ENCODE results near the gene HK1.
"Not testable (repeated sequence)": the region's sequence is repeated elsewhere in the genome, so short reads cannot be mapped to it uniquely, and the experiment has no call there.

Gene HK1

DNA sequence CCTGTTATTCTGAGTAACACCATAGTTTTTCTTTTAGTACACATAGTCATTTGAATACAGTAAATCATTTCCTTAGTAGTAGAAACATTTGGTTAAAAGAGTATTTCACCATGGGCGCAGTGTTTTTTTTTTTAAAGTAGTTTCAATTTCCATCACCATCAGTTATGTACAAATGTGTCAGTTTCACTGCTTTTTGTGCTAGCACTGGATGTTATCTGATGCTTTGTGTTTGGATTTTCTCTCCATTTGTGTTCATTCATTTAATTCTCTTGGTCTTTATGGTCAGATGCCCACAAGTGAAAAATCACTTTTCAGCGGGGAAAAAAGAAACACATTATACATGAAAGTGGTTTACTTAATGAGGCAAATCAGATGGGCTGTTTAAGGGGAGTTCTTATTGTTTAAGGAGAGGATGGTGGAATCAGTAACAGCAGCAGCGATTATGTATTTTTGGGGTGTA lies 16.0 kb upstream of the HK1 start:
- no peak overlapping the region for H3K9ac ChIP-seq (ENCODE audit: low read length)
- no peaks in the 10 kb centered on the region for H3K36me3 ChIP-seq (ENCODE audit: control insufficient read depth, insufficient read depth, low read length)
- no peaks in the 10 kb centered on the region for H3K27me3 ChIP-seq (ENCODE audit: control insufficient read depth, insufficient read depth, low read length)
- no peak overlapping the region for H3K27ac ChIP-seq (ENCODE audit: low read depth, low read length)
- H3K4me1 ChIP-seq (ENCODE audit: control insufficient read depth, insufficient read depth, low read length), result peaks cover 4% of the 10 kb centered on the region
- no peak overlapping the region for H3K4me3 ChIP-seq (ENCODE audit: low read length)

DNA sequence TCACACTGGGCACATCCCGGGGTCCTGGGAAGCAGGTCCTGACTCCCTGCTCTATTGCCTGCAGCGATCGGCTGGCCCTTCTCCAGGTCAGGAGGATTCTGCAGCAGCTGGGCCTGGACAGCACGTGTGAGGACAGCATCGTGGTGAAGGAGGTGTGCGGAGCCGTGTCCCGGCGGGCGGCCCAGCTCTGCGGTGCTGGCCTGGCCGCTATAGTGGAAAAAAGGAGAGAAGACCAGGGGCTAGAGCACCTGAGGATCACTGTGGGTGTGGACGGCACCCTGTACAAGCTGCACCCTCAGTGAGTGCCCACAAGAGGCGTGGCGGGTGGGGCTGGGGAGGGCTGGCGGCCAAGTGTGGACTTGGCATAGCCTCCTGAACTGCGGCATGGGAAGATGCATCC lies 12.8 kb upstream of the HK1 start:
- H3K27ac ChIP-seq (ENCODE audit: low read depth, low read length), result no peak overlapping the region
- no peaks in the 10 kb centered on the region for H3K4me1 ChIP-seq (ENCODE audit: control insufficient read depth, insufficient read depth, low read length)
- H3K9ac ChIP-seq (ENCODE audit: low read length), result no peak overlapping the region
- no peaks in the 10 kb centered on the region for H3K36me3 ChIP-seq (ENCODE audit: control insufficient read depth, insufficient read depth, low read length)
- no peaks in the 10 kb centered on the region for H3K27me3 ChIP-seq (ENCODE audit: control insufficient read depth, insufficient read depth, low read length)
- H3K4me3 ChIP-seq (ENCODE audit: low read length), result no peak overlapping the region

DNA sequence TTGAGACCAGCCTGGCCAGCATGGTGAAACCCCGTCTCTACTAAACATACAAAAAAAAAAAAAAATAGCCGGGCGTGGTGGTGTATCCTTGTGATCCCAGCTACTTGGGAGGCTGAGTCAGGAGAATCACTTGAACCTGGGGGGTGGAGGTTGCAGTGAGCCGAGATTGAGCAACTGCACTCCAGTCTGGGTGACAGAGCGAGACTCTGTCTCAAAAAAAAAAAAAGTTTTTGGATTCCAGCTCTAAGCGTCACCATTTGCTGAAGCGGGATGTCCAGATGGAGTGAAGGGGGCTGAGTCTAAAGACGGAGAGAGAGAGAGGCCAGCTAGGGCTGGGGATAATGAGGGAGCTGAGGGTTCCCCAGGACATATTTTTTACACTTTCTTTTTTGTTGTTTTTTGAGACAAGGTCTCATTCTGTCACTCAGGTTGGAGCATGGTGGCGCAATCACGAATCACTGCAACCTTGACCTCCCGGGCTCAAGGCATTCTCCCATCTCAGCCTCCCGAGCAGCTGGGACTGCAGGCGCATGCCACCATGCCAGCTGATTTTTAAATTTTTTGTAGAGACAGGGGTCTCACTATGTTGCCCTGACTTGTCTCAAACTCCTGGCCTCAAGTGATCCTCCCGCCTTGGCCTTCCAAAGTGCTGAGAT lies 9.4 kb upstream of the HK1 start:
- Histone ChIP-seq H3K36me3 (ENCODE audit: control insufficient read depth, insufficient read depth, low read length) (no peaks in the 10 kb centered on the region), H3K4me3 (ENCODE audit: low read length) (no peak overlapping the region), H3K27ac (ENCODE audit: low read depth, low read length) (no peak overlapping the region), H3K4me1 (ENCODE audit: control insufficient read depth, insufficient read depth, low read length) (no peaks in the 10 kb centered on the region), H3K27me3 (ENCODE audit: control insufficient read depth, insufficient read depth, low read length) (no peaks in the 10 kb centered on the region), H3K9ac (ENCODE audit: low read length) (no peak overlapping the region)

DNA sequence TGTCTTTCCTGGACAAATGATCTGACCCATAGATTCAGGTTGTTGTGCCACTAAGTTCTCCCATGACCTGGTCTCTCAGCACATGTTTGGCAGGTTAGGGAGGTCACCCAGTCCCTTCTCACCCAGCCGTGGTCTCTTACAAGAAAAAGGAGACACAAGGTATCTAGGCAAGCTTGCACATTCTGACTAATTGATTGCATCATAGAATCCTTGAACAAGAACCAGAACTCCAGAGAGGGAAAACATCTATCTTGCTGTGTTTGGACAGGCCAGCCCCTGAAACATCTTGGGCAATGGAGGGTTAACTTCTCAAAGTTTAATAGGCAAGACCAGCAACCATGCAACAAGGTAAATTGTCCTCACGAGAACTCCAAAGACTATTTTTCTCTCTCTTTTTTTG lies 8.5 kb upstream of the HK1 start:
- Histone ChIP-seq H3K36me3 (ENCODE audit: control insufficient read depth, insufficient read depth, low read length) (no peaks in the 10 kb centered on the region), H3K4me1 (ENCODE audit: control insufficient read depth, insufficient read depth, low read length) (no peaks in the 10 kb centered on the region), H3K9ac (ENCODE audit: low read length) (no peak overlapping the region), H3K27ac (ENCODE audit: low read depth, low read length) (no peak overlapping the region), H3K4me3 (ENCODE audit: low read length) (no peak overlapping the region), H3K27me3 (ENCODE audit: control insufficient read depth, insufficient read depth, low read length) (no peaks in the 10 kb centered on the region)

DNA sequence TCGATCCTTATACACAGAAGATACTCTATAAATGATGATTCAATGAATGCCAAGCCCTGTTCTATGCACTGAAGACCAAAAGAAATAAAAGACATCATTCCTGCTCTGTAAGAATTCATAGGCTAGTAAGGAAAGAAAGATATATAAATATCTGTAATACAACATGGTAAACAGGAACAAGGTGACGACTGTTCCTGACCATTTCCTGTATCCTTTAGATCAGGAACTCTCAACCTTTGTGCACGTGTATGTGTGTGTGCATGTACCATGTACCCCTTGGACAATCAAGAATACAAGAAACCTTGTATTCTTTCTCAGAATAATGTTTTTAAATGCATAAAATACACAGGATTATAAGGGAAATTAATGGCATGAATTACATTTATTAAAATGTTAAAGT lies 7.3 kb upstream of the HK1 start:
- no peak overlapping the region for H3K9ac ChIP-seq (ENCODE audit: low read length)
- no peak overlapping the region for H3K27ac ChIP-seq (ENCODE audit: low read depth, low read length)
- H3K27me3 ChIP-seq (ENCODE audit: control insufficient read depth, insufficient read depth, low read length), result no peaks in the 10 kb centered on the region
- H3K4me3 ChIP-seq (ENCODE audit: low read length), result no peak overlapping the region
- no peaks in the 10 kb centered on the region for H3K4me1 ChIP-seq (ENCODE audit: control insufficient read depth, insufficient read depth, low read length)
- no peaks in the 10 kb centered on the region for H3K36me3 ChIP-seq (ENCODE audit: control insufficient read depth, insufficient read depth, low read length)

DNA sequence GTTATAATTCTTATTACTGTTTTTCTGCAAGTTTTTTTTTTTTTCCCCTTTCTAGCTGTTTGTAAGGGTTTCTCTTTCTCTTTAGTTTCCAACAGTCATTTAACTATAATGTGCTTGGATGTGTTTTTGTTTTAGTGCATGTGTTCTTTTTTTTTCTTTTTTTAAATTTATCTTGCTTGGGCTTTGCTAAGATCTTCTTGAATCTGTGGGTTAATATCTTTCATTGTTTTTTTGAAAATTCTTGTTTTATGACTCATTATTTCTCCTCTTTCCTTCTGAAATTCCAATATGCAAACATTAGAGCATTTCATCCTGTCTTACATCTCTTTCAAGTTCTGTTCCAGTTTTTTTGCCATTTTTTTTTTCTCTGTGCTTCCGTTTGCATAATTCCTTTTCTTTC lies 5.7 kb upstream of the HK1 start:
- Histone ChIP-seq H3K9ac (ENCODE audit: low read length) (no peak overlapping the region), H3K27ac (ENCODE audit: low read depth, low read length) (no peak overlapping the region), H3K4me1 (ENCODE audit: control insufficient read depth, insufficient read depth, low read length) (no peaks in the 10 kb centered on the region), H3K36me3 (ENCODE audit: control insufficient read depth, insufficient read depth, low read length) (no peaks in the 10 kb centered on the region), H3K27me3 (ENCODE audit: control insufficient read depth, insufficient read depth, low read length) (no peaks in the 10 kb centered on the region), H3K4me3 (ENCODE audit: low read length) (no peak overlapping the region)

DNA sequence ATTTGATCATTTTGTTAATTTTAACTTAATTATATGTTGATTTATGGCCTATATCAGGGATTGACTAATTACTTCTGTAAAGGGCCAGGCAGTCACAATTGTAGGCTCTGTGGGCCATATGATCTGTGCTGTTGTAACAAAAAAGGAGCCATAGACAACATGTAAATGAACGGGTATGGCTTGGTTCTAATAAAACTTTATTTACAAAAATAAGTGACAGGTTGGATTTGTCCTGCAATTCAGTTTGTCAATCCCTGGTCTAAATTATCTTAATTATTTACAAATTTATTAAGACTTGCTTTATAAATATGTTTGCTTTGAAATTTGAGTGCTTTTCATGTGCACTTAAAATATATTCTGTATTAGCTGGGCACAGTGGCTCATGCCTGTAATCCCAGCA lies 2.9 kb upstream of the HK1 start:
- H3K27me3 ChIP-seq (ENCODE audit: control insufficient read depth, insufficient read depth, low read length), result no peaks in the 10 kb centered on the region
- H3K36me3 ChIP-seq (ENCODE audit: control insufficient read depth, insufficient read depth, low read length), result no peaks in the 10 kb centered on the region
- no peak overlapping the region for H3K9ac ChIP-seq (ENCODE audit: low read length)
- no peak overlapping the region for H3K27ac ChIP-seq (ENCODE audit: low read depth, low read length)
- H3K4me3 ChIP-seq (ENCODE audit: low read length), result no peak overlapping the region
- no peaks in the 10 kb centered on the region for H3K4me1 ChIP-seq (ENCODE audit: control insufficient read depth, insufficient read depth, low read length)

DNA sequence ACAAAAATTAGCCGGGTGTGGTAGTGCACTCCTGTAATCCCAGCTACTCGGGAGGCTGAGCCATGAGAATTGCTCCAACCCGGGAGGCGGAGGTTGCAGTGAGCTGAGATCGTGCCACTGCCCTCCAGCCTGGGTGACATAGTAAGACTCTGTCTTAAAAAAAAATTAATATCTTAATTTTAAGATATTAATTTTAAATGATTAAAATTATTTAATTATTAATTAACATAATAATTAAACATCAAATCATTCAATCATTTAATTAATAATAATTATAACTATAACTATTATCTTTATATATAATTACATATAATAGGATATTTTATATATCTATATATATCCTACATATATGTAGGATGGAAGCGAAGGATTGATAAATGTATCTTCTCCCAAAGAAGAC lies 1.8 kb upstream of the HK1 start:
- H3K36me3 ChIP-seq (ENCODE audit: control insufficient read depth, insufficient read depth, low read length), result no peaks in the 10 kb centered on the region
- H3K9ac ChIP-seq (ENCODE audit: low read length), result no peak overlapping the region
- H3K4me3 ChIP-seq (ENCODE audit: low read length), result no peak overlapping the region
- no peak overlapping the region for H3K27ac ChIP-seq (ENCODE audit: low read depth, low read length)
- H3K27me3 ChIP-seq (ENCODE audit: control insufficient read depth, insufficient read depth, low read length), result no peaks in the 10 kb centered on the region
- no peaks in the 10 kb centered on the region for H3K4me1 ChIP-seq (ENCODE audit: control insufficient read depth, insufficient read depth, low read length)

DNA sequence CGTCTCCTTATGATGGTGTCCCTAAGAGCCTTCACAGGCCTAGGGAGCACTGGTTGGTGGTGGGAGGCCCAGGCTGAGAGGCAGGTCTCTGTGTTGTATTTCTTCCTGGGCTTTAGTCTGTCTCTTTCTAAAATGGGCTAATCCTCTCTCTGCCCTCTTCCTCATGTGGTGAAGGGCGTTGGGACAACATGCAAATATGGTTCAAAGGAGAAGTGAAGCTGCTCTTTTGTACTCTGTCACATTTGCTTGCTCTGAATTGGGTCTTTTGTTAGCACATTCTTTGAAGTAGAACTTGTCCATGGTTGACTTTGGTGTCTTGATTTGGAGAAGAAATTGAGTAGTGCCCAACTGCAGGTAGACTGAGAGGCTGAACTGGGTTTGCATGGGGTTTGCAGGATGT lies 814 bp downstream of the HK1 start:
- Histone ChIP-seq H3K27ac (ENCODE audit: low read depth, low read length) (no peak overlapping the region), H3K9ac (ENCODE audit: low read length) (no peak overlapping the region), H3K27me3 (ENCODE audit: control insufficient read depth, insufficient read depth, low read length) (no peaks in the 10 kb centered on the region)

DNA sequence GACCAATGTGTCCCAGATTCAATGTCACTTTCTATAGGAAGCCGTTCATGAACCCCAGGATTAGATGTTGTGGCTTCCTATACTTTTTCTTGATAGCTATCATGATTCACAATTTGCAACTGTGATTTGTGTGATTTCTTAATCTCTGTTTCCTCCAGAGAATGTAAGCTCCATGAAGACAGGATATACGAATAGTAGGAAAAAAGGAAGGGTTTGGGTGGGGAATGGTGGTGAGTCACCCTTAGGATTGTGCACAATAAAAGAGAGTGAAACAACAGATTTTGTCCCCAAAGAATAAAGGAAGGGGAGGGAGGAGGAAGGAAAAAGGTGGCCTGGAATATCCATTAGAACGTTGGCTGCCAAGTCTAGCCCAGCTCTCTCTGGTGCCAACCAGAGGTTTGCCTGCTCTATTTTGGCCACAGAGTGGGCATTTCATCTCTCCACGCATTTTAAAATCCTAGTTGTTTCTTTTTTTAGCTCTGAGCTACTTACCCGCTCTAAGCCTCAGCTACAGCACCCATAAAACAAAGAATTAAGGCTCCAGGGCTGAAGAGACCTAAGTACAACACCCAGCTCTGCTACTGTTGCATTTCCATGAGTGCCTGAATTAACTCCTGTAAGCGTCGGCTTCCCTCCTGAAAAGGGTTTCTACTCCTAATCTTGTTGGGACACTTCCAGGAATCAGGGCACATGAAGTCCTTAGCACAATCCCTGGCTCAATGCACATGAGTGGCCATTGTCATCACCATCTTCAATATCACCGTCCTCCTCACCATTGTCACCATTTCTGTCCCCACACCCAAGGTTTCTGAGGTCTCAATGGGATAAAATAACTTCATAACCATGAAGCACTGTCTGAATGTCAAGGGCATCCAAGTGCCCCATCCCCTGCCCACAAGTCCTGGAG lies 3.5 kb downstream of the HK1 start:
- H3K27me3 ChIP-seq (ENCODE audit: control insufficient read depth, insufficient read depth, low read length), result no peaks in the 10 kb centered on the region
- no peaks in the 10 kb centered on the region for H3K4me1 ChIP-seq (ENCODE audit: control insufficient read depth, insufficient read depth, low read length)
- H3K27ac ChIP-seq (ENCODE audit: low read depth, low read length), result no peak overlapping the region
- no peak overlapping the region for H3K9ac ChIP-seq (ENCODE audit: low read length)
- H3K36me3 ChIP-seq (ENCODE audit: control insufficient read depth, insufficient read depth, low read length), result no peaks in the 10 kb centered on the region
- no peak overlapping the region for H3K4me3 ChIP-seq (ENCODE audit: low read length)

More for the DNA sequence above, 814 bp downstream of the HK1 start:
- Histone ChIP-seq H3K4me3 (ENCODE audit: low read length) (no peak overlapping the region), H3K4me1 (ENCODE audit: control insufficient read depth, insufficient read depth, low read length) (no peaks in the 10 kb centered on the region), H3K36me3 (ENCODE audit: control insufficient read depth, insufficient read depth, low read length) (no peaks in the 10 kb centered on the region)

DNA sequence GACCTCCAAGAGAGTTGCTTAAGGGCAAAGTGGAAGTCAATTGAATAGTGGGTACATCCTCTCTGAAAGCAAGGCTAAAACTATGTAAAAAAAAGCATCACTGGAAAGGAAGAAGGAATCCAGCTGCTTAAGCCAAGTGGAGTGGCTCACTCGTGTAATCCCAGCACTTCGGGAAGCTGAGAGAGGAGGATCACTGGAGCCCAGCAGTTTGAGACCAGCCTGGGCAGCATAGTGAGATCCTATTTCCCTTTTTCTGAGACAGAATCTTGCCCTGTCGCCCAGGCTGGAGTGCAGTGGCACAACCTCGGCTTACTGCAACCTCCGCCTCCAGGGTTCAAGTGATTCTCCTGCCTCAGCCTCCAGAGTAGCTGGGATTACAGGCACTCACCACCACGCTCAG lies 6.1 kb downstream of the HK1 start:
- H3K27ac ChIP-seq (ENCODE audit: low read depth, low read length); H3K27me3 ChIP-seq (ENCODE audit: control insufficient read depth, insufficient read depth, low read length); H3K4me3 ChIP-seq (ENCODE audit: low read length); H3K4me1 ChIP-seq (ENCODE audit: control insufficient read depth, insufficient read depth, low read length); H3K9ac ChIP-seq (ENCODE audit: low read length); H3K36me3 ChIP-seq (ENCODE audit: control insufficient read depth, insufficient read depth, low read length): not testable (repeated sequence)

DNA sequence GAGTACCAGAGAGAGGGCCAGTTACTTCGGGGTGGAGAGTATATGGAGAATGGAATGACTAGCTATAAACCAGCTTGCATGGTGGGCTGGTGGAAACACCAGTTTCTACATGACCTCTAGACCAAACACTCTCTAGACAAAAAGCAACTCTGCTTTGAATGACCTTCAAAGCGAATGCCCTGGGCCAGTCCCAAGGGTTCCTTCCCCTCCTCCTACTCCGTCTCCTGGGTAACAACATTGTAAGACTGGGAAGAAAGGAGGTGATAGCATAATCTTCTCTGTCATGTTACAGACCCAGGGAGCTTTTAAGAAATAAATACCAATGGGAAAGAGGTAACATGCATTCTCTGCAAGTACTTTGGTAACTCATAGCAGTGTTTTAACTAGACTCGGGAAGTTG lies 7.4 kb downstream of the HK1 start:
- Histone ChIP-seq H3K9ac (ENCODE audit: low read length) (no peak overlapping the region), H3K4me1 (ENCODE audit: control insufficient read depth, insufficient read depth, low read length) (no peaks in the 10 kb centered on the region)

DNA sequence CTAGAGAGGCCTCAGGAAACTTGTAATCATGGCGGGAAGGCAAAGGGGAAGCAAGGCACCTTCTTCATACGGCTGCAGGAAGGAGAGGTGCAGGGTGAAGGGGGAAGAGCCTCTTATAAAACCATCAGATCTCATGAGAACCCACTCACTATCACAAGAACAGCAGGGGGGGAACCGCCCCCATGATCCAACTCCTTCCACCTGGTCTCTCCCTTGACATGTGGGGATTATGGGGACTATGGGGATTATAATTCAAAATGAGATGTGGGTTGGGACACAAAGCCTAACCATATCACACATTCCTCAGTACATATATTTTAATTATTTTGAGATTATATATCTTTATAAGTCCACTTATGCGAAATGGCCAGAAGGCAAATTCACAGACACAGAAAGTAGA lies 8.9 kb downstream of the HK1 start:
- no peak overlapping the region for H3K27ac ChIP-seq (ENCODE audit: low read depth, low read length)
- no peaks in the 10 kb centered on the region for H3K27me3 ChIP-seq (ENCODE audit: control insufficient read depth, insufficient read depth, low read length)
- H3K9ac ChIP-seq (ENCODE audit: low read length), result no peak overlapping the region
- H3K4me3 ChIP-seq (ENCODE audit: low read length), result no peak overlapping the region
- H3K36me3 ChIP-seq (ENCODE audit: control insufficient read depth, insufficient read depth, low read length), result no peaks in the 10 kb centered on the region
- no peaks in the 10 kb centered on the region for H3K4me1 ChIP-seq (ENCODE audit: control insufficient read depth, insufficient read depth, low read length)

More for the DNA sequence above, 7.4 kb downstream of the HK1 start:
- Histone ChIP-seq H3K27me3 (ENCODE audit: control insufficient read depth, insufficient read depth, low read length) (no peaks in the 10 kb centered on the region), H3K4me3 (ENCODE audit: low read length) (no peak overlapping the region), H3K36me3 (ENCODE audit: control insufficient read depth, insufficient read depth, low read length) (no peaks in the 10 kb centered on the region), H3K27ac (ENCODE audit: low read depth, low read length) (no peak overlapping the region)
